ENCODE data around the gene CCDC194.

GRCh38 chr19:17352608-17353280 is 41.3 kb downstream of the CCDC194 start:
- TF ChIP-seq POLR2A (IDR thresholded peaks at IDR 0.05) (no peak), CTCF (IDR thresholded peaks at IDR 0.05) (no peak), POLR2AphosphoS5 (IDR thresholded peaks at IDR 0.05) (no peak)
